Endothelial cell of umbilical vein (primary cell): ENCODE measurements around the gene FRMD4A. TPM values are rescaled to one million over a fixed set of nuclear protein-coding genes. Genes with fewer than 3 reads are reported as not detected.

Experiments used
- BruUV-seq: library from RNA; stranded (reverse); fragments of 400-500 nt; replicated peaks from 2 replicates; lab custom pipeline; 2021; lab: Mats Ljungman, UMichigan
- CTCF ChIA-PET: fragments of 300-600, 350-600 bp; sonication (Branson Sonifier 250); formaldehyde crosslinking; loops from one replicate; lab custom pipeline; 2021; ENCODE audit warnings: antibody characterized with exemption, inconsistent platforms; lab: Charles Lee
- POLR2A ChIA-PET: fragments of 300-600, 350-600 bp; sonication (Branson Sonifier 250); formaldehyde crosslinking; loops from one replicate; lab custom pipeline; 2021; ENCODE audit warnings: antibody characterized with exemption, inconsistent platforms; lab: Charles Lee
- DNase-seq: peaks from one replicate; pipeline ENCODE4 v3.0.0-alpha.2; 2011; ENCODE audit warnings: low read depth, low spot score
- FAIRE-seq: peaks from 2 replicates; lab custom pipeline; 2011; peaks lifted over from hg19 to GRCh38; lab: Jason Lieb, UNC
- H2AFZ ChIP-seq: 2 replicates; pipeline ENCODE4 v1.6.0; 2012; ENCODE audit warnings: low read depth, low read length, control low read depth, inconsistent platforms
- H3K27ac ChIP-seq: 2 replicates; pipeline ENCODE4 v1.5.1; 2011; ENCODE audit warnings: low read depth, mild to moderate bottlenecking, control low read depth, low read length, moderate library complexity; ENCODE audit not compliant: insufficient read depth
- H3K27me3 ChIP-seq, 2 experiments: 2 replicates each; pipeline versions ENCODE4 v1.6.0 to v1.6.1; 2011; ENCODE audit warnings: low read length in 2 of 2, mixed read lengths in 1 of 2; ENCODE audit not compliant: control insufficient read depth in 2 of 2, insufficient read depth in 2 of 2
- H3K36me3 ChIP-seq, 2 experiments: 2 replicates in 1 of 2; 3 replicates in 1 of 2; pipeline ENCODE4 v1.5.1; 2011; ENCODE audit warnings: low read length in 2 of 2, mild to moderate bottlenecking in 1 of 2, moderate library complexity in 1 of 2; ENCODE audit not compliant: control insufficient read depth in 2 of 2, insufficient read depth in 2 of 2; ENCODE audit errors: extremely low read depth in 1 of 2
- H3K4me1 ChIP-seq: 3 replicates; pipeline ENCODE4 v1.5.1; 2011; ENCODE audit warnings: mild to moderate bottlenecking, low read length; ENCODE audit not compliant: control insufficient read depth, insufficient read depth; ENCODE audit errors: extremely low read depth
- H3K4me2 ChIP-seq: 2 replicates; pipeline ENCODE4 v1.6.1; 2011; ENCODE audit warnings: low read length, control low read depth, mixed read lengths; ENCODE audit not compliant: insufficient read depth
- H3K4me3 ChIP-seq, 3 experiments: fragments of 200-600 bp in 1 of 3; sonication (generic), shearing (Covaris generic) in 1 of 3; replicated peaks in 1 of 3; 2 replicates each; pipeline ENCODE4 v1.5.1; 2011 to 2016; ENCODE audit warnings: control low read depth in 3 of 3, low read length in 3 of 3, mild to moderate bottlenecking in 2 of 3, inconsistent platforms in 1 of 3, low read depth in 1 of 3, moderate library complexity in 1 of 3; ENCODE audit not compliant: insufficient read depth in 1 of 3
- H3K79me2 ChIP-seq: 2 replicates; pipeline ENCODE4 v1.6.0; 2012; ENCODE audit warnings: low read length, inconsistent platforms; ENCODE audit not compliant: control insufficient read depth, insufficient read depth
- H3K9ac ChIP-seq: replicated peaks from 2 replicates; pipeline ENCODE3; 2011; ENCODE audit warnings: low read length, control low read depth; ENCODE audit not compliant: insufficient read depth; ENCODE audit errors: extremely low read depth
- H3K9me1 ChIP-seq: replicated peaks from 3 replicates; pipeline ENCODE4 v1.6.0; 2011; ENCODE audit warnings: mild to moderate bottlenecking, low read length; ENCODE audit not compliant: control insufficient read depth, insufficient read depth; ENCODE audit errors: extremely low read depth
- H3K9me3 ChIP-seq: replicated peaks from 2 replicates; pipeline ENCODE4 v1.5.1; 2012; ENCODE audit warnings: low read length, inconsistent platforms; ENCODE audit not compliant: control insufficient read depth, insufficient read depth
- H4K20me1 ChIP-seq: replicated peaks from 2 replicates; pipeline ENCODE3; 2011; ENCODE audit warnings: mild to moderate bottlenecking, low read length; ENCODE audit not compliant: control insufficient read depth, insufficient read depth; ENCODE audit errors: extremely low read depth
- CTCF ChIP-seq, 2 donors: IDR thresholded peaks; 1 replicate in 1 of 2; 2 replicates in 1 of 2; pipeline ENCODE4 v1.5.1; 2011; ENCODE audit warnings: low read length in 2 of 2, mild to moderate bottlenecking in 2 of 2, moderate library complexity in 2 of 2, control low read depth in 1 of 2, inconsistent platforms in 1 of 2, low read depth in 1 of 2; ENCODE audit not compliant: insufficient read depth in 1 of 2; ENCODE audit errors: extremely low read depth in 1 of 2
- EZH2 ChIP-seq: IDR thresholded peaks from 2 replicates; pipeline ENCODE4 v1.6.1; 2012; ENCODE audit warnings: borderline replicate concordance, low read depth, mild to moderate bottlenecking, moderate library complexity, low read length, inconsistent platforms; ENCODE audit not compliant: severe bottlenecking
- FOS ChIP-seq: IDR thresholded peaks from 2 replicates; pipeline ENCODE4 v1.6.1; 2011; ENCODE audit warnings: mild to moderate bottlenecking, low read length, moderate library complexity, borderline replicate concordance; ENCODE audit not compliant: insufficient read depth
- GATA2 ChIP-seq: IDR thresholded peaks from 2 replicates; pipeline ENCODE4 v1.7.0; 2011; ENCODE audit warnings: low read depth, mild to moderate bottlenecking, moderate library complexity, mixed read lengths, low read length; ENCODE audit not compliant: insufficient read length, insufficient read depth
- JUN ChIP-seq: IDR thresholded peaks from 2 replicates; pipeline ENCODE4 v1.6.1; 2011; ENCODE audit warnings: borderline replicate concordance, low read depth; ENCODE audit not compliant: insufficient read length, insufficient read depth
- MYC ChIP-seq: IDR thresholded peaks from one replicate; pipeline ENCODE4 v1.6.1; 2011; ENCODE audit warnings: mild to moderate bottlenecking, low read depth, low read length
- POLR2A ChIP-seq: IDR thresholded peaks from 2 replicates; pipeline ENCODE4 v1.6.1; 2012; ENCODE audit warnings: low read depth, mild to moderate bottlenecking, control low read depth, low read length
- POLR2AphosphoS5 ChIP-seq: IDR thresholded peaks from 2 replicates; pipeline ENCODE4 v1.6.1; 2012; ENCODE audit warnings: low read depth, mild to moderate bottlenecking, control low read depth, low read length, moderate library complexity; ENCODE audit not compliant: insufficient read depth
- dilution Hi-C: fragments of 300-500 bp; cut with MboI; formaldehyde crosslinking; loops from one replicate; pipeline ENCODE4 v1.15.0; 2019; ENCODE audit warnings: low sequenced_read_pairs; ENCODE audit not compliant: extremely low pct_ligation_motif_present
- intact Hi-C: fragments of 100-400 bp; cut with micrococcal nuclease; formaldehyde crosslinking; loops from one replicate; pipeline ENCODE4 v1.10.0; 2022
- polyA plus RNA-seq, 4 experiments: library from polyadenylated mRNA; depleted of rRNA in 3 of 4; stranded (reverse) in 3 of 4; unstranded in 1 of 4; fragments of >200 nt; gene quantifications; 2 replicates each; pipeline versions ENCODE4 v1.2.1 to v1.2.3, GENCODE V29; 2011 to 2012; ENCODE audit warnings: missing spikeins in 1 of 4
- total RNA-seq: library from RNA; stranded (reverse); gene quantifications from 2 replicates; pipeline ENCODE4 v1.2.3, GENCODE V29; 2021

The FRMD4A gene
- total and polyA plus RNA-seq, 2 donors (not counting 3 experiments of a cell fraction or from before 2014, with no cell fraction given), result 123 to 148 TPM

- CTCF ChIA-PET, result interaction anchor here (1.0 to 1.5 kb wide), 3 partner anchors 19 to 222 kb away, joined by 3 to 6 read pairs (median 3); no protein-coding TSS in a partner anchor
- Histone ChIP-seq H3K4me1 (peaks cover 29% of the 10 kb centered on the region), H3K36me3 (peaks cover 5 to 6% of the 10 kb centered on the region in 2 experiments), H3K27me3 (no peaks in the 10 kb centered on the region), H3K4me3 (no peak overlapping the region), H3K9ac (no peak overlapping the region), H3K27ac (no peak overlapping the region), H3K4me2 (no peak overlapping the region), H2AFZ (no peak overlapping the region), H3K79me2 (peaks cover 92% of the 10 kb centered on the region), H3K9me1 (no peaks in the 10 kb centered on the region), H3K9me3 (no peaks in the 10 kb centered on the region), H4K20me1 (no peaks in the 10 kb centered on the region)
- intact Hi-C loops (no loop called here), dilution Hi-C loops (no loop called here)
- no peak for FAIRE-seq
- DNase-seq, result no peak
- no TSS peak for BruUV-seq
- POLR2A ChIA-PET, result no interaction called here
- TF ChIP-seq FOS (no peak), POLR2A (no peak), EZH2 (no peak), GATA2 (no peak), CTCF (IDR thresholded peaks at IDR 0.05; ENCODE audit: extremely low read depth in 1 of 2, insufficient read depth in 1 of 2, low read depth in 1 of 2, low read length in 2 of 2) (no peak), MYC (no peak), JUN (no peak), POLR2AphosphoS5 (no peak)
These were observed 458.9 kb downstream of the FRMD4A start for GRCh38 chr10:13871776-13872175.
